ENCODE results near the gene SPP1. TPM values are rescaled to one million over a fixed set of nuclear protein-coding genes. Genes with fewer than 3 reads are reported as not detected.
"Not testable (repeated sequence)": the region's sequence is repeated elsewhere in the genome, so short reads cannot be mapped to it uniquely, and the experiment has no call there.

SPP1 gene
- total RNA-seq, 1 donor from 2014 or later: 11.3 TPM

- DNase-seq (ENCODE audit: low spot score): not testable (repeated sequence)
These were observed 50.6 kb downstream of the SPP1 start for GRCh38 chr4:88025868-88026661.

- DNase-seq (ENCODE audit: low spot score): no peak
These were observed 52.4 kb downstream of the SPP1 start for GRCh38 chr4:88027611-88028608.

- no peak for DNase-seq (ENCODE audit: low spot score)
These were observed 53.4 kb downstream of the SPP1 start for GRCh38 chr4:88028946-88029345.

- DNase-seq (ENCODE audit: low spot score): no peak
These were observed 54.0 kb downstream of the SPP1 start for GRCh38 chr4:88029556-88029955.

GRCh38 chr4:88030565-88031310 lies 55.2 kb downstream of the SPP1 start:
- DNase-seq (ENCODE audit: low spot score): no peak

Other genes with a start within 250 kb of the SPP1 start
- not detected for gene IBSP, start 176.2 kb upstream of the SPP1 start, total RNA-seq
- not detected for gene MEPE, start 142.7 kb upstream of the SPP1 start, total RNA-seq
- 37.0 TPM for gene PKD2, start 31.9 kb downstream of the SPP1 start, total RNA-seq
- gene ABCG2, start 182.9 kb downstream of the SPP1 start, total RNA-seq: 6.3 TPM

Measured in ureter (tissue), 1 donor.